Measurements from ENCODE around the gene MEX3B.
"Not testable (repeated sequence)": the region's sequence is repeated elsewhere in the genome, so short reads cannot be mapped to it uniquely, and the experiment has no call there.

Gene MEX3B

GRCh38 chr15:81995081-81995480 lies 50.7 kb downstream of the MEX3B start:
- DNase-seq: not testable (repeated sequence)

DNA sequence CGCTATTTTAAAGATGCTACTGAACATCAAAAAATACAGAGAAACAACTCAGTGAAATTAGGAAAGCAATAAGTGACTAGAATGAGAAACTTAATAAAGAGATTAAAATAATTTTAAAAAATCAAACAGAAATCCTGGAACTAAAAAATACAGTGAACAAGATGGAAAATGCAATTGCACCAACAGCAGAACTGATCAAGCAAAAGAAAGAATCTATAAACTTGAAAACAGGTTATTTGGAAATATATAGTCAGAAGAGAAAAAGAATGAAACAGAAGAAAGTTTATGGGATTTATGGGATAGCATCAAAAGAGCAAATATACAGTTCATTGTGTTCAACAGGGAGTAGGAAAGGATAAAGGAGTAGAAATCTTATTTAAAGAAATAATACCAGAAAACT lies 53.3 kb downstream of the MEX3B start:
- no peak for DNase-seq

All from NCI-H187 (cell line).